Measurements from ENCODE around the gene GNB1. TPM values are rescaled to one million over a fixed set of nuclear protein-coding genes. Genes with fewer than 3 reads are reported as not detected.

GNB1 gene
- total and polyA plus RNA-seq, 12 donors, result 79.6 to 482 (median 163) TPM

DNA sequence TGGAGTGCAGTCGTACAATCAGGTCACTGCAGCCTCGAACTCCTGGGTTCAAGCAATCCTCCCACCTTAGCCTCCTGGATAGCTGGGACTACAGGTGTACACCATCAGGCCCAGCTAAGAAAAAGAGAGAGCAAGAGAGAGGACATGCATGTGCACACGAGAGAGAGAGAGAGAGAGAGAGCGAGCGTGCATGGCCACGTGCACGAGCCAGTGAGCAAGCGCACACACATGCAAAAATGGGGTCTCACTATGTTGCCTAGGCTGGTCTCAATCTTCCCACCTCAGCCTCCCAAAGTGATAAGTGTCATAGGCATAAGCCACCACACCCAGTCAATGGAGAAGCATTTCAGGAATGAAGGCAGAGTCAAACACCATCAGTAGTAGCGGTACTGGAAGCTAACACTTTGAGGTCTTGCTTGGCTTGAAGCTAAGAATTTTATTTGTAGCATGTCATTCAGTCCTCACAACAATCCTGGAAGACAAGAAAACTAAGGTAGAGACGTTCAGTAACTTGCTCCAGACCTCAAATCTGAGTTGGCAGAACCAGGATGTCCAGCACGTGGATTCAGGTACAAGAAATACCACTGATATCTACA lies 14.5 kb downstream of the GNB1 start:
- H3K9me3 ChIP-seq (replicated peaks in 1 of 3), result no peaks in the 10 kb centered on the region
- no peak overlapping the region for H3K27ac ChIP-seq
- no peak overlapping the region for H3K4me3 ChIP-seq
- H3K27me3 ChIP-seq, result no peaks in the 10 kb centered on the region
- peaks cover 35 to 73% of the 10 kb centered on the region in 2 donors for H3K4me1 ChIP-seq (replicated peaks in 1 of 2)
- intact Hi-C loops (cut with DNase I), result no loop called here
- DNase-seq, result no peak
- no peak for TF ChIP-seq POLR2A (IDR thresholded peaks at IDR 0.05)
- TF ChIP-seq, protein P1, sequence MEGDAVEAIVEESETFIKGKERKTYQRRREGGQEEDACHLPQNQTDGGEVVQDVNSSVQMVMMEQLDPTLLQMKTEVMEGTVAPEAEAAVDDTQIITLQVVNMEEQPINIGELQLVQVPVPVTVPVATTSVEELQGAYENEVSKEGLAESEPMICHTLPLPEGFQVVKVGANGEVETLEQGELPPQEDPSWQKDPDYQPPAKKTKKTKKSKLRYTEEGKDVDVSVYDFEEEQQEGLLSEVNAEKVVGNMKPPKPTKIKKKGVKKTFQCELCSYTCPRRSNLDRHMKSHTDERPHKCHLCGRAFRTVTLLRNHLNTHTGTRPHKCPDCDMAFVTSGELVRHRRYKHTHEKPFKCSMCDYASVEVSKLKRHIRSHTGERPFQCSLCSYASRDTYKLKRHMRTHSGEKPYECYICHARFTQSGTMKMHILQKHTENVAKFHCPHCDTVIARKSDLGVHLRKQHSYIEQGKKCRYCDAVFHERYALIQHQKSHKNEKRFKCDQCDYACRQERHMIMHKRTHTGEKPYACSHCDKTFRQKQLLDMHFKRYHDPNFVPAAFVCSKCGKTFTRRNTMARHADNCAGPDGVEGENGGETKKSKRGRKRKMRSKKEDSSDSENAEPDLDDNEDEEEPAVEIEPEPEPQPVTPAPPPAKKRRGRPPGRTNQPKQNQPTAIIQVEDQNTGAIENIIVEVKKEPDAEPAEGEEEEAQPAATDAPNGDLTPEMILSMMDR (IDR thresholded peaks at IDR 0.05), result no peak
- WGBS, 4 donors, result 84 to 87% (median 87%) methylated on average over 11 of the region's 11 CpGs
- peaks cover 0 to 7% of the 10 kb centered on the region in 2 donors for H3K36me3 ChIP-seq (replicated peaks in 1 of 2)

DNA sequence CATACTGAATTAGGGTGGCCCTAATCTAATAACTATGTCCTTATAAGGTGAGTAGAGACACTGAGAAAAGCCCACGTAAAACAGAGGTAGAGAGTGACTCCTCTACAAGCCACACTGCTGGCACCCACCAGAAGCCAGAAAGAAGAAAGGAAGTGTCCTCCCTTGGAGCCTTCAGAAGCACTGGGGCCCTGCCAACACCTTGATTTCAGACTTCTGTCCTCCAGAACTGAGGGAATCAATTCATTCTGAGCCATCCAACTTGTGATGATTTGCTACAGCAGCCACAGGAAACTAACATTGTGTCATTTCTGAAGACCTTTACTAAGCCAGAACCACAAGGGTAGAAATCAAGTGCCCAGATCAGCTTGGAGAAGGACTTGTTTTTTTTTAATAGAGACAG lies 15.0 kb downstream of the GNB1 start:
- no peak overlapping the region for H3K27ac ChIP-seq
- H3K36me3 ChIP-seq (replicated peaks in 1 of 2), result peaks cover 0 to 7% of the 10 kb centered on the region in 2 donors
- H3K9me3 ChIP-seq (replicated peaks in 1 of 3), result no peaks in the 10 kb centered on the region
- no peaks in the 10 kb centered on the region for H3K27me3 ChIP-seq
- H3K4me1 ChIP-seq (replicated peaks in 1 of 2), result peaks cover 30 to 70% of the 10 kb centered on the region in 2 donors
- intact Hi-C loops (cut with DNase I), result no loop called here
- 67 to 76% (median 71%) methylated on average over 1 of the region's 1 CpG for WGBS, 4 donors
- H3K4me3 ChIP-seq, result no peak overlapping the region
- DNase-seq, result no peak
- TF ChIP-seq, protein P1 (IDR thresholded peaks at IDR 0.05), result no peak
- TF ChIP-seq POLR2A (IDR thresholded peaks at IDR 0.05), result no peak

DNA sequence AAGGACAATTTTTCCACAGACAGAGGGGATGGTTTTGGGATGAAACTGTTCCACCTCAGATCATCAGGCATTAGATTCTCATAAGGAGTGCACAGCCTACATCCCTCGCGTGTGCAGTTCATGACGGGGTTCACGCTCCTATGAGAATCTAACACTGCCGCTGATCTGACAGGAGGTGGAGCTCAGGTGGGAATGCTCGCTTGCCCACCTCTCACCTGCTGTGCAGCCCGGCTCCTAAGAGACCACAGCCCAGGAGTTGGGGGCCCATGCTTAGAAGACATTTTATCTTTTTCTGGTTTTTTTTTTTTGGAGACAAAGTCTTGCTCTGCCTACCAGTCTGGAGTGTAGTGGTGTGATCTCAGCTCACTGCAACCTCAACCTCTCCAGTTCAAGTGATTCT lies 16.0 kb downstream of the GNB1 start:
- peaks cover 24 to 65% of the 10 kb centered on the region in 2 donors for H3K4me1 ChIP-seq (replicated peaks in 1 of 2)
- H3K4me3 ChIP-seq, result no peak overlapping the region
- intact Hi-C loops (cut with DNase I), result no loop called here
- 96 to 97% (median 97%) methylated on average over 7 of the region's 7 CpGs for WGBS, 4 donors
- H3K36me3 ChIP-seq (replicated peaks in 1 of 2), result peaks cover 0 to 7% of the 10 kb centered on the region in 2 donors
- TF ChIP-seq, protein P1 (IDR thresholded peaks at IDR 0.05), result no peak
- no peak for TF ChIP-seq POLR2A (IDR thresholded peaks at IDR 0.05)
- H3K27me3 ChIP-seq, result no peaks in the 10 kb centered on the region
- H3K9me3 ChIP-seq (replicated peaks in 1 of 3), result no peaks in the 10 kb centered on the region
- DNase-seq, result no peak
- H3K27ac ChIP-seq, result no peak overlapping the region

DNA sequence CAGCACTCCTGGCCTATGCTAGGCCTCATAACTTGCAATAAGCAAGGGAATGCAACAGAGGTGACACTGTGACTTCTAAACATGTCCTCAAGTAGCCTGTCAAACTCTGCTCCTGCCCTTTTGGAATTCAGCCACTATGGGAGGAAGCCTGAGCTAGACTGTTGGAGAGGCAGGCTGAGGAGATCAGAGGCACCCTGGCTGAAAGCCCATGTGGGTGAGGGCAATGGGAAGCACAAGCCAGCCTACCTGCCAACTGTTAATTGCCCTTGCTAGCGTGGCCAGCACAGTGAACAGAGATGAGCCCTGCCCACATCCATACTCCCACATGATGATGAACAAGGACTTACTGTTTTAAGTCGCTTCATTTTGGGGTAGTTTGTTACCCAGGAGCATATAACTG lies 17.7 kb downstream of the GNB1 start:
- WGBS, 4 donors, result 60 to 73% (median 69%) methylated on average over 2 of the region's 2 CpGs
- no peaks in the 10 kb centered on the region for H3K27me3 ChIP-seq
- intact Hi-C loops (cut with DNase I), result no loop called here

More for the DNA sequence above, 17.7 kb downstream of the GNB1 start:
- Histone ChIP-seq H3K9me3 (replicated peaks in 1 of 3) (no peaks in the 10 kb centered on the region), H3K36me3 (replicated peaks in 1 of 2) (peaks cover 0 to 7% of the 10 kb centered on the region in 2 donors), H3K27ac (peak overlapping the region in 2 of 5 donors; percentile 3 to 33), H3K4me1 (replicated peaks in 1 of 2) (peaks cover 35 to 70% of the 10 kb centered on the region in 2 donors), H3K4me3 (no peak overlapping the region)
- TF ChIP-seq, protein P1 (IDR thresholded peaks at IDR 0.05), result no peak
- no peak for TF ChIP-seq POLR2A (IDR thresholded peaks at IDR 0.05)
- DNase-seq, result peak; percentile 40 to 86 (median 74)

Data from adrenal gland (tissue), 12 donors.